NCI-H146 treated with DMSO at 0.1 percent for 48 hours (cell line): Measurements from ENCODE around the gene ELOVL7.
"Not testable (repeated sequence)": the region's sequence is repeated elsewhere in the genome, so short reads cannot be mapped to it uniquely, and the experiment has no call there.

Source experiments
- DNase-seq: peaks from one replicate; lab custom pipeline; 2025; ENCODE audit not compliant: unreplicated experiment; lab: John Stamatoyannopoulos, UW

The ELOVL7 gene

DNA sequence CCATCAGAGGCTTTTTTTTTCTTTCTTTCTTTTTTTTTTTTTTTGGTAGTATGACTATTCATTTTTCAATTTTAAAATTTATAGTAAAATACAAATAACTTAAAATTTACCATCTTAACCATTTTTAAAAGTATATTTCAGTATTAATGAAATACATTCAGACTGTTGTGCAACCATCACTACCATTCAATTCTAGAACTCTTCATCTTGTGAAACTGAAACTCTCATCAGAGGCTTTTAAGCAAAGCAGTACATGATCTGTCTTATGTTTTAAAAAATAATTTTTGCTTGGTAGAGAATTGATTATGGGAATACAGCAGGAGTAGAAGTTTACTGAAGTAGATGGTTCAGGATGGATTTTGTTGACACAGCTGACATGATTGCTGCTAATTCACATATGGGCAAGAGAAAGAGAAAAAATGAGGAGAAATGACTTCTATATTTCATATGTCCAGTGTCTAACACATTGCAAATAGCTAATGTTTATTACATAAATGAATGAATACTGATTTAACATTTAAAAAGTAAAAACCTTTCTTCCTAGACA lies 13.4 kb downstream of the ELOVL7 start:
- DNase-seq, result no peak

DNA sequence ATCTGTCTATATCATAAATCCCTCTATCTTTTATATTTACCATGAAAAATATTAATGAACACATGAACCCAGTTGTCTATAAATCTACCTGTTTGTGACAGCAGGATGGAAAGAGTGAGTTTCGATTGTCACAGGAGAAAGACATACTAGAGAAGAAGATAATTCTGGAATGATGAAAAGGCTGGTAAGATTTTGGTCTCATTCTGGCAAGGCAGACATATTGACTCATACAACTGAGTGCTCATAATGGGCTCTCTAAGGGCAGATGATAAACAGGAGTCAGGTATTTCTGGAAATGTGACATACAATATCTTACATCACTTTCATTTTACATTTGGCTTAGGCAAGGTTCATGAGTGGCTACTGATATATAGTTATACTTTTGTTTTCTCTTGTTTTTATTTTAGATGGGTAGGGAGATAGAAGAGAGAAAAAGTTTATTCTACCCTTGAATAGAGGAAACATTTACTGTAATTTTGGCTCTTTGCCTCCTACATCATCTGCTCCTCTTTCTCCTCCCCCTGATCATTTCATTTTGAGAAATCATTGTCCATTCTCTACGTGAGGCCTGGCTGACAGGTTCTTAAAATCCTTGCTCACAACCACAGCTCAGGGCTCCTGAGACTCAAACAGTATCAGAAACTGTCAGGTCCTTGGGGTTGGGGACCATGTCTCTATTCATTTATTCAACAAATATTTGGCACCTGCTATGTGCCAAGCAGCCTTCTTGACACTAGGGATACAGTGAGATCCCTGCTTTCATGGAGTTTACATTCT lies 14.4 kb downstream of the ELOVL7 start:
- DNase-seq, result no peak

DNA sequence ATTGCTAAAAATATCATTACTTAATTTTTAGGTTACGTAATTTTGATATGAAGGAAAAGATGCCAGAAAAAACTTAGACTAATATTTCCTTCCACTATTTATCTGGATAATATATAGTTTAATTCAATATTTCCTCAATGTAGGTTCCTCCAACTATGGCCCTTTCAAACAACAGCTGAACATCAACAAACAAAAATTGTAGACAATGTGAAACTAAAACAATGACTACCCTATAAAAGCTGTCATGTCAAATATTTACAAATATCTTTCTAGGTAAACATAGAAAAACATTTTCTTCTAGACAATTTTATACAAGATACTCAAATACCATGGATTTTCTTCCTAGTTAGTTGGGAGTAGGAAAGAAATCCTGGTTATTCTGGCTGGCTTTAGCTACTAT lies 16.9 kb downstream of the ELOVL7 start:
- no peak for DNase-seq

DNA sequence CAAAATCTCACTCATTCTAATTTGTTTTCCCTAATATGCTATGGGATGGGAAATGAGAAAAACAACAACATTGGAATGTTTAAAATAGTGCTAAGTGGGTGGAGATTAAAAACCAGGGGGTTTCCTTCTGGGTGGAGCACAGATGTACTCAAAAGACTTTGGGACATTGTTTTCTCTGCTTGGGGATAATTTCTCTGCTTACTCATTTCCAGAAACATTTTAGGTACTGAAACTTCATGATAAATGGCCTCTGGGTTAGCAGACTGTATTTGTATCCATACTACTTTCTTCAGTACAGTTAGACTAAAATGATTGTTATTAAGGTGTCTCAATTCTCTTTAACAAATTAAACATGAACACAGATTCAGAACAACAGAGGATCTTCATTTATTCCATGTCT lies 17.4 kb downstream of the ELOVL7 start:
- no peak for DNase-seq

DNA sequence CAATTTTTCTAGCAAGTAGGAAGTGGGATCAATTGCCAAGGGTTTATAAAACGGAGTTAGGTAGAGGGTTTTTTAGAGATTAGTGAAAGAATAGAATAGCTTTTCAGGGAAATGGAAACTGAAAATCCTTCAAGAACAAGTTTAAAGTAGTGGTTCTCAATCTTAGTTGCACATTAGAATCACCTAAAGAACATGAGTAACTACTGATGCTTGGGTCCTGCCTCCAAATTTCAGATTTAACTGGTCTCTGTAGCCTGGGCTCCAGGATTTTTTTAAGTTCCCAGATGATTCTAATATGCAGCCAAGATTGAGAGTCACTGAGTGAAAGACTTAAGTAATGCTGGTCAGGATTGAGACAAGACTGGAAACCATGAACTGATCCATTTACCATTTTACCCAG lies 20.5 kb downstream of the ELOVL7 start:
- no peak for DNase-seq

DNA sequence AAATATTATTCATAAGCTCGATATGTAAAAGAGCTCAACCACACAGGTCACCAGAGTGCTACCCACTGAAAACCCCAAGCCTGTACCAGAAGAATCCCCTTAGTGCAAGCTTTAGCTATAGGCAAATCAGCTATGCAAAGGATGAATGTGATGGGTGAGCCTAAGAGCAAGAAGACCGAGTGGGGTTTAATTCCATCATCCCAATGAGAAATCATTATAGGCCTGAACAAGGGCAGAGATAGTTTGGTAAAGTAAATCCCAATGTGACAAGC lies 21.8 kb downstream of the ELOVL7 start:
- DNase-seq, result no peak

DNA sequence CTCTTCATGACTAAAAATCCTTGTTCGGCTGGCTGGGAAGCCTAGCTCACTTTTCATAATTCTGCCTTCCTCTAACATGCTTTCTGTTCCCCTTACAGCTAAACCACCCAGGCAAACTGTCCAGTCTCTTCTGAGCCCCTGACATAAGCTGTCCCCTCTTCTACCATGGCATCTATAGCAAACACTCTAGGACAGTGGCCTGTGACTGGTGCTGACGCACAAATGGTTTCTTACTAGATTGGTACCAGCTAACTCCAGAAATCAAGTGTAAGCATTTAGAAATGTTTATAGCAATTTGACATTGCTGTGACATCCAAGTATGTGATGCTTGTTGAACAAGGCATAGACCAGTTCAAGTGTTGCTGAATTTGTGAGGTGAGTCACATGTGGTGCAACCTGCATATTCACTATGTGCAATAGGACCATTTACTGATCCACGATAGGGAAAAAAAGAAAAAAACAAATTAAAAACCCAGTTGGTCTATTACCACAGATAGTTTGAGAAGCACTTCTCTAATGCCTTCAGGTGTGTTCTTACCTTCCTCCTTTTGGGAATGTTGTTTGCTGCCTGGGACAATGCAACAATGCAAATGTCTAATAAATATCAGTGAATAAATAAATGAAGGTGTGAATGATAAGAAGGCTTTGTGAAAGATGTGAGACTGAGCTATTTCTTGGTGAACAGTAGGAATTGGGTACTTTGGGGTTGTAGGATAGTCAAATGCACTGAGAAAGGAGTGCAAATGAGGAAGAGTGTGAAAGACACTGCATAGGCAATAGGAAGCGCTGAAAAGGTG lies 22.4 kb downstream of the ELOVL7 start:
- DNase-seq, result no peak

DNA sequence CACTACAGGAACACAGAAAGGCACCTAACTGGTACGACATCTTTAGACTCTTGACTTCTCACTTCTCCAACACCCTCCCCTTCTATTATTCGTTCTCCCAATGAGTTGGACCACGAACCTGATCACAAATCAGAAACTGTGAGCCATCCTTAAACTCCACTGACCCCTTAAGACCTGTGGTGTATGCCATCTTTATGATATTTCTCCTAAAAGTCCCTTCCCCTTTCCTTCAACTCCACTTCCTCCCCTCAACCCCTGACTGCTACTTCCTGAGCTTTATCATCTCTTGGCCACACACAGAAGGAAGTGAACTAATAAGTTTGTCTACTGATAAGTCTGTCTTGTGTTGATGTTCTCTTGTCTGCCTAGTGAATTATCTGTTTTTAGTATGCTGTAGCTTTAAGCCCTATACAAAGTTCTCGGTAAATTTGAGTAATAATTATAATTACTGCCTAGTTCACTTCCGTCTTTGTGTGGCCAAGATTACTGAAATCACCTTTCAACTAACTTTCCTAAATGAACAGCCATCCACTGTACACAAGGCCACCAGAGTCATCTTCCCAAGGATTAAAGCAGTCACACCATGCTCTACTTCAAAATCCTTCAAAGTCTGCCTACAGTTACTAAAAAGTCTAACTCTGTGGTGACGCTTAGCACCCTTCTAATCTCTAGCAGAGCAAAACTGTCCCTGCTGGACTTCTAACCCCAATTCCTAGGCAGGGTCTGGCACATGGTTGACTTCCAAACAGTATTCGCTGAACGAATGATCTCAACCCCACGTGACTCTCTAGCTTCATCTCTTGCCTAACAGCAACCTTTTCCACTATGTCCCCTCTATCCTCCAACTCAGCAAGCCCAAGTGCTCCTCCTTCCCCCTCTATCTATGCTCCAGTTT lies 23.2 kb downstream of the ELOVL7 start:
- DNase-seq, result no peak

DNA sequence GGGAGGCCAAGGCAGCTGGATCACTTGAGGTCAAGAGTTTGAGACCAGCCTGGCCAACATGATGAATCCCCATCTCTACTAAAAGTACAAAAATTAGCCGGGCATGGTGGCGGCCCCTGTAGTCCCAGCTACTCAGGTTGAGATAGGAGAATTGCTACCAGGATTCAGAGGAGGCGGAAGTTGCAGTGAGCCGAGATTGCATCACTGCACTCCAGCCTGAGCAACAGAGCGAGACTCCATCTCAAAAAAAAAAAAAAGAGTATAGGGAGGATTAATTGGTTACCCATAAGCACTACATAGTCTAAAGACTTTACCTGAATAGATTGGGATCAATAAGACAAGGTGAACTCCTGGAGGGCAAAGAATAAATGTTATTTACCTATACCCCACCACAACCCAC lies 27.9 kb downstream of the ELOVL7 start:
- not testable (repeated sequence) for DNase-seq

DNA sequence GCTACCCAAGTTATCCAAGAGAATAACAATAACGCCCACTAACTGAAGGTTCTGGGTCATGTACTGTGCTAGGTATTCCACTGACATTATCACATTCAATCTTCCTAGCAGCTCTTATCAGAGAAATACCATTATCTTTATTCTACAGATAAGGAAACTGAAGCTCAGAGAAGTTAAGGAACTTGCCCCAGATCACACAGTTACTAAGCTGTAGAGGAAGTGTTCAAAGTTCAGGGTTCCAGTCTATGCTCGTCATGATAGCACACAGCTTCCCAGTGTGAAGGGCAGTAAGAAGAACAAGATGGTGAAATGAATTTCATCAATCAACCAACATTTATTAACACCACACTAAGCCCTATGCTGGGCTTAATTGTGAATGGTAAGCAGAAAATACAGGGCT lies 29.6 kb downstream of the ELOVL7 start:
- DNase-seq, result no peak

DNA sequence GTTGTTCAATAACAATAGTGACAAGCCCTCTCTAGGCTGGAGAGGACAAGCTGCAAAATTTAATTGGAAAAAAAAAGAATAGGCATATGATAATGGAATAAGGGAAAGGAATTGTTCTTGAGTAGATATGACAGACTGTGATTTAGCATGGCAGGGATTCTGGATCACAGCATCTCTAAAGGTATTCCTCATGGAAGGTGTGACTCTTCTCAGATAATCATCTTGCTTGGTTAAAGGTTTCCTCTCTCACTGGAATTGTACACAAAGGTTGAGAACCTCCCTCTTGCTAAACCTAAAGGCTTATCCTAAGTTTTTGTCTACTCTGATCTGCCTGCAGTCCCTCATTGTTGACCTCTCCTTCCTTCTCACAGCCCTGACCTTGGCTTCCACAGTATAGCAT lies 31.6 kb downstream of the ELOVL7 start:
- no peak for DNase-seq

DNA sequence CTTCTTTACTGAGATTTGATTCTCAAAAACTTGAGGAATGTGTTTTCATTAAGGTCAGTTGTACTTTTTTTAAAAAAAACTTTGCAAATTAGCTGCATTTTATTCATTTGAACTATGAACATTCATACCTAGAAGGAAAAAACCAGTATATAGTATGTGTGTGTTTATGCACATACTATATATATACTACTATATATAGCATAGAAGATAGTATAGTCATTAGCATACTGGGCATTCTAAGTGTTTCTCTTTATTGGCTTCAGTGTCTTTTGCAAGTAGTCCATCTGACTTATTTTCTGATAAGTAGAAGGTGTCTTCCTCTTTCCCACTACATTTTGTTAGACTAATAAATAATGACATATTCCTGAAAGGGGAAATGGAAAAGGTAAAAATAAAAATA lies 33.0 kb downstream of the ELOVL7 start:
- DNase-seq, result no peak

DNA sequence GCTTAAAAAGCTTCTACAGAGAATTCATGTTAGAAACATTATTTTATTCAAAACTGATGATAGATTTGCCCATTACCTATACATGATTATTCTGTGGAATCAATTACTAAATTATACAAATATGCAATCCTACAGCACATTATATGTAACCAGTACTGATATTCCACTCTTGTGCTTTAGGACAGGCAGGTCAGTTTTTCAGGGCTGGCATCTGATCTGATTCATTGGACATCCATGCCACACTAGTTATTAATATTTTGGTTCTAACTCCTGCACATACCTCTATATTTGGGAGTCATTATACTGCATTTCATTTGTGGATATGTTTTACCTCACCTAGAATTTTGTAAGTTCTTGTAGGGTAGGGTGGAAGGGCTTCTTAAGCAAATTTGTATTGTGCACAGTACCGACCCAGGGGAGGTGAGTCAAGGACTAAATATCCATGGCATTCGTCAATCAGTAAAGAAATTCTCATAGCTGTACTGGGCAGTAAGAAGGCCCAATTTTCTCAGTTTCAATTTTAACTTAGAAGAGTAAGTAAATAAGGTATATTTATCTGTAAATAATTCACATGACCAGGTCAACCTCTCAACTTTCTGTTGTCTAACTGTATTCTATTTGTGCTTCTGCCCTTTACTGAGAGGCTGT lies 33.5 kb downstream of the ELOVL7 start:
- DNase-seq, result no peak

DNA sequence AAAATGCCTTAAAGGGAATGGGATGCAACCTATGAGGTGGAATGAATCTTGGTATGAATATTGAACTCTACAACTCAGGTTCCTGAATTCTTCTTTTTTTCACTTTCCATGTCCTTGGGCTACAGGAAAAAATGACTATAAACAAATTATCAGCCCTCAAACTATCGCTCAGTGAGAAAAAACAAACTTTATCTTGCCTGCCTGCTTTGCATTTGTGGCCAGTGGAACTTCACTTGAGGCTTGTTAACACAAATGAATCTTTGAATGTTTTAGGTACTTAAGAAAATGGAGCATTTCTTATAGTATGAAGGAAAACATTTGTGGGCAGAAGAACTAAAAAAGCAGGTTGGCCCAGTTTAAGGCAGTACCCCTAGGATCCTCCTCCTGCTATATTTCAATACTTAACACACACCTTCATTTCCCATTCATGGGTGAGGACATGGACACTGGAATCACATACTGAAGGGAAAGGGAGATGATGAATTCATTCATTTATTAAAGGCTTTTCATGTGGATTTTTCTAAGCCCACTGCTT lies 34.1 kb downstream of the ELOVL7 start:
- DNase-seq, result no peak

DNA sequence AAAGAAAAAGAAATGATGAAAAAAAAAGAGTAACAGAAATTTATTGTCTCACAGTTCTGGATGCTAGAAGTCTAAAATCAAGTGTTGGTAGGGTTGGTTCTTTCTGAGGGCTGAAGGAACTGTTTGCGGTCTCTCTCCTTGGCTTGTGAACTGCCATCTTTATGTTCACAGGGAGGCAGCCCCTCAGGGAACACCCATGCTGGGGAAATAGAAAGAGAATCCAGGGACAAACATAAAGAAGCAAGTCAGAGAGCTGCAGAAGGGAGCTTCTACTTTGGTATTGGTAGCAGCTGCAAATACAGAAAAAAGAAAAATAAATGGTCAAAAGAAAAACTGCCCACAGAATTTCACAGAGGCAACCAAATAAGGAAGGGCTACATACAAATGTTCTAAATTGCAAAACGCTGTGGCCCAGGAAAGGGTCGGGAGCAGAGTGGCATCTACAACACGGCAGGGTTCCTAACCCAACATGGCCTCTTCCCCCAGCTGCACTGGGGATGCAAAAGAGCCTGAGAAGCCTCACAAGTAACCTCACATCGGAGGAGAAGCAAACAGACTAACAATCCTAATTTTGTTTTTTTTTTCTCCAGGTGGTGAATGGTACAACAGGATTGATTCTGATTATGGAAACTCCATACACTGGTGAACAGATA lies 37.4 kb downstream of the ELOVL7 start:
- no peak for DNase-seq

DNA sequence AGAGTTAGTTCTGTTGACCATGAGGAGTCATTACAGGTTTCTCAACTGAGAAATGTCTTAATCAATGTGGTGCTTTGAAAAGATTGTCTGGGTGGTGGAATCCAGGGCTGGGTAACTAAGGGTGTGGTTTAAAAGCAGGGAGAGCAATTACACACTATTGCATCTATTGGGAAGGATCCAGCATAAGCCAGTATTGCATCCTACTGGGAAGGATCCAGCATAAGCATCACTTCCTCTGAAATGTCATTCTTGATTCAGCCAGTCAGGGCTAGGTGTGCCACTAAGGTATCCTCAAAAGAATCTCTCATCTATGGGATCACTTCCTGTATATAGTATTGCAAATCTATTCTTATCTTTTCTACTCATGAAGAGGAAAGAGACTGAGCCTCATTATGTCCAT lies 38.6 kb downstream of the ELOVL7 start:
- no peak for DNase-seq

DNA sequence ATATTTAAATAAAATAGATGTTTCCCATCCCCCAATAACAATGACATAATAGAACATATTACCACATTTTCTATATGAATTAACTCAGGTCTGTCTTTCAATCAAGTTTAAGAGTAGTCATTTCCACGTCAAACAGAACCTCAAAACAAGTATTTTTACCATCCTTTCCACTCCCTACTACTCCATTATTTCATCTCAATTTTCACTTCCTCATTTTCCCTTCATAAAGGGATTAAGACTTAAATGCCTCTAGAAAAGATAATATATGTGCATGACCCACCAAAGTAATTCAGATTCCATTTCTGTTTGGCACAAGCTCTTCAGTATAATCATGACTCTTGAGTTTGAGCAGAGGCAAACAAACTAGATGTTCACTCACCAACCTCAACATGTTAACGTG lies 40.4 kb downstream of the ELOVL7 start:
- DNase-seq, result no peak

DNA sequence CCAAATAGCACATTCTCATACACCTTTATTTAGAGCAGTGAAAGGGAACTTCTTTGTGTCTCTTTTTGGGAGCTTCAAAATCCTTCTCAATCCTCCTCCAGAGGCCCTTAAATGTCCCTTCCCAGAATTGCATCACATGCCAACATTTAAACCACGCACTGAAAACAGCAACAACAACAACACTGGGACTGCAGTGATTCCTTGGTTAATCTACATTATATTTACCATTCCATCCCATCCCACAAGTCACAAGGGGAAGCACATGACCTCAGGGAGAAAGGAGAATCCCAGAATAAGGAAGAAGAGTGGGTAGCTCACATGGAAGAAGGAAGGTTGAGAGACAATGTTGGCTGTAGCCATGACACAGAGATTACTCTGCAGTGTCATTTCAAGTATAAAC lies 41.1 kb downstream of the ELOVL7 start:
- no peak for DNase-seq

DNA sequence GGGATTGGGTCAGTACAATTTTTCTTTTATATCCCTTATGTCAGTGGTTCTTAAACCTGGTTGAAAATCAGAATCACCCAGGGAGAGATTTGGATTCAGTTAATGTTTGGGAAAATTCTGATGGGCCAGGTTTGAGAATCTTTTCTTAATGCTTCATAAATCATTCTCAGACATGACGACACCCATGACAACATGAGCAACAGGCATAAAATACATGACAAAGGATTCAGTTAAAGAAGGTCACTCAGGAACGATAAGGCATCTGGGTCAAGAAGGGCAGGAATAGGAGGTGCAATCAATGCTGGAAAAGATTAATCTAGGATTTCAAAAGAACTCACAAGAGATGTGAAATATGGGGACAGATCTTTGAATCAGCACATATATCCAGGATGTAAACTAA lies 41.8 kb downstream of the ELOVL7 start:
- DNase-seq, result no peak

DNA sequence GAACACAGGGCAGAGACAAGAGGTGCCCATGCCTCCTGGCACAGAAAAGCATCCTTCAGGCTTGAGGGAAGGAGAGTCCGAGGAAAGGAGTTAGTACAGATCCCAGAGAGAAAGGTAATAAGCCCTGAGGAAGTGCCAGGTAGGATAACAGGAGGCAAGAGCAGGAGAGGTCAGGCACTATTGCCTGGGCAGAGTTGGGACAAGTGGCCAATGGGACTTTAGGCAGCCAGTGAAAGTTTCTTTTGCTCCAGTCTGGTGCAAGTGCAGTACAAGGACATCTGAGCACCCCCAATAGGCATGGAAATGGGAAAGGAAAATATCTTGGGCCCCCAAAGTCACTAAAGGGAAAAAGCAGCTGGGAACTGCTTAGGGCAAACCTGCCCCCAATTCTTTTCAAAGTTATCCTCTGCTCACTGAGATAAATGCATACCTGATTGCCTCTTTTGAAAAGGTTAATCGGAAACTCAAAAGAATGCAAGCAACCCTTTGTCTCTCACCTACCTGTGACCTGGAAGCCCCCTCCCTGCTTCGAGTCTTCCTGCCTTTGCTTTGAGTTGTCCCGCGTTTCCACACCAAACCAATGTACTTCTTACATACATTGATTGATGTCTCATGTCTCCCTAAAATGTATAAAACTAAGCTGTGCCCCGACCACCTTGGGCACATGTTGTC lies 46.5 kb downstream of the ELOVL7 start:
- no peak for DNase-seq
